H1 (cell line): ENCODE data around the gene KCNJ10.

ENCODE experiments used
- CTCF ChIP-seq, 3 experiments: IDR thresholded peaks; 1 replicate in 2 of 3; 2 replicates in 1 of 3; pipeline versions ENCODE4 v1.5.1 to v1.6.1; 2011; ENCODE audit warnings: low read length in 3 of 3, mild to moderate bottlenecking in 3 of 3, inconsistent platforms in 2 of 3, low read depth in 1 of 3, moderate library complexity in 1 of 3; ENCODE audit not compliant: insufficient read depth in 1 of 3; ENCODE audit errors: control extremely low read depth in 1 of 3
- POLR2A ChIP-seq, 2 experiments: IDR thresholded peaks; 1 replicate in 1 of 2; 2 replicates in 1 of 2; pipeline ENCODE4 v1.6.1; 2011; ENCODE audit warnings: low read depth in 2 of 2, low read length in 2 of 2, mild to moderate bottlenecking in 2 of 2; ENCODE audit errors: control extremely low read depth in 1 of 2
- SP2 ChIP-seq: IDR thresholded peaks from 2 replicates; pipeline ENCODE4 v1.6.1; 2012; ENCODE audit warnings: mild to moderate bottlenecking, low read length, inconsistent platforms
- TCF12 ChIP-seq: IDR thresholded peaks from 2 replicates; pipeline ENCODE4 v1.6.1; 2011; ENCODE audit warnings: low read depth, mild to moderate bottlenecking, low read length
- YY1 ChIP-seq: IDR thresholded peaks from 2 replicates; pipeline ENCODE4 v1.6.1; 2011; ENCODE audit warnings: low read depth, mild to moderate bottlenecking, low read length

GRCh38 chr1:159955456-159955855 is 114.5 kb downstream of the KCNJ10 start:
- TF ChIP-seq TCF12 (no peak), CTCF (IDR thresholded peaks at IDR 0.05; ENCODE audit: control extremely low read depth in 1 of 3, insufficient read depth in 1 of 3, low read depth in 1 of 3, low read length in 3 of 3) (no peak), POLR2A (IDR thresholded peaks at IDR 0.05; ENCODE audit: control extremely low read depth in 1 of 2, low read depth in 2 of 2, low read length in 2 of 2) (no peak), YY1 (no peak), SP2 (no peak)
